Gastrocnemius medialis (tissue), 4 donors: ENCODE measurements around the gene PROKR1.

ENCODE experiments used
- CTCF ChIP-seq, 5 experiments: fragments of 450-650 bp in 3 of 5; fragments of 200-600 bp in 2 of 5; sonication (generic) in 2 of 5; IDR thresholded peaks in 4 of 5; conservative IDR thresholded peaks in 1 of 5; 1 replicate in 4 of 5; 2 replicates in 1 of 5; pipeline ENCODE4 v1.5.1; 2016 to 2019; ENCODE audit warnings: antibody characterized with exemption in 5 of 5, mild to moderate bottlenecking in 3 of 5, moderate library complexity in 3 of 5
- POLR2A ChIP-seq, 2 donors: fragments of 450-650 bp; IDR thresholded peaks; one replicate each; pipeline ENCODE4 v1.6.1; 2017; ENCODE audit warnings: antibody characterized with exemption in 2 of 2, mild to moderate bottlenecking in 2 of 2, moderate library complexity in 2 of 2

- TF ChIP-seq CTCF (IDR thresholded peaks at IDR 0.05 in 4 of 5, conservative IDR thresholded peaks at IDR 0.05 in 1 of 5) (no peak), POLR2A (IDR thresholded peaks at IDR 0.05) (no peak)
Measured at GRCh38 chr2:68637047-68637446, 6.3 kb upstream of the PROKR1 start.
